RKO (cell line): ENCODE measurements around the gene TRIM59.

Experiments
- DNase-seq: peaks from one replicate; pipeline ENCODE4 v3.0.0-alpha.2; 2016; ENCODE audit warnings: low spot score

The TRIM59 gene

GRCh38 chr3:160449636-160450598 lies at the start of gene TRIM59:
Gene TRIM59, minus strand, starts transcription at chr3:160449786. Its CDS starts 10,603 bp downstream, at chr3:160439183.
- DNase-seq: no peak

- no peak for DNase-seq
Observed at GRCh38 chr3:160498202-160498601, 48.6 kb upstream of the TRIM59 start.

GRCh38 chr3:160490166-160490565 lies 40.6 kb upstream of the TRIM59 start:
- DNase-seq: no peak

- peak; percentile 62 for DNase-seq
Observed at GRCh38 chr3:160486459-160486869, 36.9 kb upstream of the TRIM59 start.

GRCh38 chr3:160482796-160483195 lies 33.2 kb upstream of the TRIM59 start:
- DNase-seq: no peak

- DNase-seq: no peak
Observed at GRCh38 chr3:160481856-160482255, 32.3 kb upstream of the TRIM59 start.

- peak; percentile 21 for DNase-seq
Observed at GRCh38 chr3:160480931-160481330, 31.3 kb upstream of the TRIM59 start.

GRCh38 chr3:160479376-160479775 lies 29.8 kb upstream of the TRIM59 start:
- DNase-seq: no peak

GRCh38 chr3:160478338-160478737 lies 28.8 kb upstream of the TRIM59 start:
- no peak for DNase-seq

- no peak for DNase-seq
Observed at GRCh38 chr3:160477750-160478149, 28.2 kb upstream of the TRIM59 start.

GRCh38 chr3:160475884-160476283 lies 26.3 kb upstream of the TRIM59 start:
- DNase-seq: no peak

GRCh38 chr3:160475153-160475552 lies 25.6 kb upstream of the TRIM59 start:
- DNase-seq: no peak

- no peak for DNase-seq
Observed at GRCh38 chr3:160474416-160474838, 24.8 kb upstream of the TRIM59 start.

GRCh38 chr3:160473978-160474377 lies 24.4 kb upstream of the TRIM59 start:
- no peak for DNase-seq

- no peak for DNase-seq
Observed at GRCh38 chr3:160473221-160473620, 23.6 kb upstream of the TRIM59 start.

GRCh38 chr3:160472344-160472743 lies 22.8 kb upstream of the TRIM59 start:
- DNase-seq: no peak

- DNase-seq: no peak
Observed at GRCh38 chr3:160471892-160472291, 22.3 kb upstream of the TRIM59 start.

- DNase-seq: no peak
Observed at GRCh38 chr3:160470181-160470580, 20.6 kb upstream of the TRIM59 start.

- DNase-seq: no peak
Observed at GRCh38 chr3:160464971-160465370, 15.4 kb upstream of the TRIM59 start.

- no peak for DNase-seq
Observed at GRCh38 chr3:160464321-160464720, 14.7 kb upstream of the TRIM59 start.

- DNase-seq: no peak
Observed at GRCh38 chr3:160460033-160460432, 10.4 kb upstream of the TRIM59 start.

- DNase-seq: no peak
Observed at GRCh38 chr3:160459450-160459970, 9.9 kb upstream of the TRIM59 start.

- no peak for DNase-seq
Observed at GRCh38 chr3:160458151-160458550, 8.6 kb upstream of the TRIM59 start.
